Subcutaneous adipose tissue (tissue), 4 donors: Measurements from ENCODE around the gene GLI3. TPM values are rescaled to one million over a fixed set of nuclear protein-coding genes. Genes with fewer than 3 reads are reported as not detected.

Source experiments
- CTCF ChIP-seq: fragments of 450-650 bp; IDR thresholded peaks from one replicate; pipeline ENCODE4 v1.5.1; 2016; ENCODE audit warnings: low read depth, mild to moderate bottlenecking, control low read depth, antibody characterized with exemption, moderate library complexity
- total RNA-seq, 4 donors: library from RNA; depleted of rRNA; stranded (reverse); fragments of >200 nt; gene quantifications; one replicate each; pipeline ENCODE4 v1.1.0, GENCODE V29; 2016

GLI3 gene
- total RNA-seq, 4 donors from 2014 or later: 11.6 to 16.8 (median 16.3) TPM

- no peak for TF ChIP-seq CTCF
Measured at GRCh38 chr7:42211938-42212337, 25.1 kb downstream of the GLI3 start.

- TF ChIP-seq CTCF: no peak
Measured at GRCh38 chr7:42210779-42211178, 26.2 kb downstream of the GLI3 start.

DNA sequence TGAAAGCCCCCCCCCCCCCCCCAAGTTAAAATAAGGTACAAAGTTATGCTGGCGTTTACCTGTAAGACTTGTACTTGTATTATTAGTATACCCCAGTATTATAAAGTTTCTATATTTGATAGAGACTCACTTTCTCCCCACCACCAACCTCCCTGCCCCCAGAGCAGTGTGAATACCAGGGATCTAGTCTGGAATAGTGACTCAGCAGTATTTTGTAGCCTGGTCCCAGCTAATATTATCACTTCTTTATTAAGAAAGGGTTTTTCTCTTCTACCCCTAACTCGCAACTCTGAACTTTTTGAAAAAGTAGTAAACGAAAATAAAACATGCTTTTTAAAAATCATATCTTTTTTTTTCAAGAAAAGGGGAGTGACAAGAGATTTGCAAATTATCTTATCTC lies 26.7 kb downstream of the GLI3 start:
- TF ChIP-seq CTCF: no peak

DNA sequence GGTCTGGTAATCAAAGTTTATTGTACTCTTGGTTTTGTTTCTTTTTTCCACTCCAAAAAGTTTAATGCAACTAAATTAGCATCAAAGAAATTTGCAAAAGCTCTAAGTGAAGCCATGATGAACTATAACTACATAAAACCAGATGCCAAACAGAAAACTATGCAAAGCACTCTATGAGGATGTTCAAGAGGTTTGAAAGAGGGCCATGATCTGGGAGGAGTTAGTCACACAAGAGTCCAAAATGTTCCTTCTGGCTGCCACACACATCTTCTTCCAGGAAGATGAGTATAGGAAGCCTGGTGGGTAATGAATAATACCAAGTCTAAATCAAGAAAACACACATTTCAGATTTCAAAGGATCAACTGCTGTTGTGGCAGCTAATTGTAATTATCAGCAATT lies 28.4 kb downstream of the GLI3 start:
- no peak for TF ChIP-seq CTCF

DNA sequence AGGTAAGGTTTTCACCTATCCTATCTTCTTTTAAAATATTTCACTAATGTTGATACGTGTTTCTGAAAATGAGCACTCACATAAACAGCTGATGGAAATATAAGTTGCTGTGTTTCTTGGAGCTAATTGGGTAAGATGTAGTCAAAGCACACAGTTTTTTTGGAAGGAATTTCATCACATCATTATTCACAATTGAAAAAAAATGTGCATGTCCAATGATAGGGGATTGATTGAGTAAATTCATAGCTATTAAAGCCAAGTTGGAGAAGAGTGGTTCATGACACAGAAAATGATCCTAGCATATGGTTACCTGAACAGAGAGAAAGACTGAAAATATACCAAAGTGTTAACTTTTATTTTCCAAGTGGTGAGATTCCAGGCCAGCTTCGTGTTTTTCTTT lies 29.6 kb downstream of the GLI3 start:
- no peak for TF ChIP-seq CTCF

DNA sequence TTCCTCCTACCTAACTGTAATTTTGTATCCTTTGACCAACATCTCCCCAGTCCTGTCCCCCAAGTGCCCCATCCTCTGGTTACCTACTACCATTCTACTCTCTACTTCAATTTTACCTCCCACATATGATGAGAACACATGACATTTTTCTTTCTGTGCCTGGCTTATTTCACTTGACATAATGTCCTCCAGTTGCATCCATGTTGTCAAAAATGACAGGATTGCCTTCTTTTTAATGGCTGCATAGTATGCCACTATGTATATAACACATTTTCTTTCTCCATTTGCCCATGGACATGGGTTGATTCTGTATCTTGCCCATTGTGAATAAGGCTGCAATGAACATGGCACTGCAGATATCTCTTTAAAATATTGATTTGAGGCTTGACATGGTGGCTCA lies 33.7 kb downstream of the GLI3 start:
- no peak for TF ChIP-seq CTCF

DNA sequence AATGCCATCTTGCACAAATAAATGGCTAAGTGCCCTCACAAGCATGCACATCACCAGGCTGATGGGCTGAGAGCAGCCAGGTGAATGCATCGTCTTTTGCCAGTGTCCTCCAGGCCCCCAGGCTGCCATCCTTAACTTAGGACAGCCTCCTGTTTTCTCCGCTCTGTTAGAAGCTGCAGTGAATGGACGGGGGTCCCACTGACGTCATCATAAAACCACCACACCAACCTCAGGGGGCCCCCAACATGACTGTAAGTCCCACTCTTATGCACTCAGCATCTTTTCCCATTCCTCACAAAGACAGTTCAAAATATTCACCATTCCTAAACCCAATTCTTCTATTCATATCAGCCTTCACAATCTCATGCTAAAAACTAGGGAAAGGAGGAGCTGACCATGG lies 34.4 kb downstream of the GLI3 start:
- TF ChIP-seq CTCF: no peak
